Aorta (tissue), 5 donors: ENCODE measurements around the gene ATG2B. TPM values are rescaled to one million over a fixed set of nuclear protein-coding genes. Genes with fewer than 3 reads are reported as not detected.
A peak's percentile ranks its signal among the peaks of the same experiment; 100 is the strongest.

ENCODE experiments used
- ATAC-seq: fragments of 200-7000 bp; cut with Tn5 transposase; one replicate; pipeline ENCODE4 v1.9.1; 2022; ENCODE audit warnings: moderate library complexity; ENCODE audit not compliant: low FRiP score
- DNase-seq, 2 donors: peaks; one replicate each; pipeline ENCODE4 v3.0.0-alpha.2; 2020
- H3K27ac ChIP-seq, 2 donors: one replicate each; pipeline ENCODE4 v1.5.1; 2013; ENCODE audit warnings: low read length in 2 of 2, mild to moderate bottlenecking in 2 of 2, moderate library complexity in 2 of 2, control low read depth in 1 of 2, inconsistent platforms in 1 of 2, low read depth in 1 of 2
- H3K27me3 ChIP-seq, 2 donors: one replicate each; pipeline ENCODE4 v1.6.1; 2013; ENCODE audit warnings: control low read depth in 1 of 2, low read length in 1 of 2, mild to moderate bottlenecking in 1 of 2, moderate library complexity in 1 of 2; ENCODE audit not compliant: insufficient read depth in 2 of 2, control insufficient read depth in 1 of 2
- H3K36me3 ChIP-seq, 2 donors: one replicate each; pipeline ENCODE4 v1.6.1; 2013; ENCODE audit warnings: control low read depth in 1 of 2, low read length in 1 of 2, mild to moderate bottlenecking in 1 of 2; ENCODE audit not compliant: insufficient read depth in 2 of 2, control insufficient read depth in 1 of 2
- H3K4me1 ChIP-seq, 2 donors: one replicate each; pipeline ENCODE4 v1.6.1; 2013; ENCODE audit warnings: low read length in 2 of 2, control low read depth in 1 of 2, mild to moderate bottlenecking in 1 of 2, moderate library complexity in 1 of 2; ENCODE audit not compliant: insufficient read depth in 2 of 2, control insufficient read depth in 1 of 2
- H3K4me3 ChIP-seq, 2 donors: one replicate each; pipeline ENCODE4 v1.5.1; 2013; ENCODE audit warnings: low read length in 2 of 2, control low read depth in 1 of 2, mild to moderate bottlenecking in 1 of 2
- H3K9me3 ChIP-seq: one replicate; pipeline ENCODE4 v1.6.1; 2013; ENCODE audit warnings: mild to moderate bottlenecking, low read length; ENCODE audit not compliant: control insufficient read depth
- WGBS, 2 donors: extraction: QIAGEN DNeasy Blood & Tissue Kit; methylation state at CpG; one replicate each; pipeline ENCODE4 v1.1.7; 2013; 5-methylcytosine and 5-hydroxymethylcytosine counted together
- intact Hi-C, 2 donors: fragments of 100-400 bp; cut with DNase I; formaldehyde crosslinking; loops; one replicate each; pipeline versions ENCODE4 v1.14.2 to v1.15.0; 2022
- polyA plus RNA-seq, 2 donors: library from polyadenylated mRNA; stranded (reverse); fragments of 200-250 nt; gene quantifications; one replicate each; pipeline ENCODE4 v1.2.3, GENCODE V29; 2013
- total RNA-seq, 2 donors: library from RNA; stranded (reverse); fragmentation: NEBNext Ultra II Directional; extraction: Animal tissue kit (Norgen Biotek cat#: 25700); gene quantifications; one replicate each; pipeline ENCODE4 v1.2.1, GENCODE V29; 2021
- donor health status: healthy with polysubstance abuse.
- donor health status: Bipolar disorder and iron deficiency.
- donor health status: DM: no; HTN: no; CAD: no.
- donor health status: DM: no; HTN: no; CAD: no.
- donor health status: DM: yes; HTN: yes; CAD: no.

Gene ATG2B
- total and polyA plus RNA-seq, 4 donors, result 1.5 to 36.7 (median 14.4) TPM

DNA sequence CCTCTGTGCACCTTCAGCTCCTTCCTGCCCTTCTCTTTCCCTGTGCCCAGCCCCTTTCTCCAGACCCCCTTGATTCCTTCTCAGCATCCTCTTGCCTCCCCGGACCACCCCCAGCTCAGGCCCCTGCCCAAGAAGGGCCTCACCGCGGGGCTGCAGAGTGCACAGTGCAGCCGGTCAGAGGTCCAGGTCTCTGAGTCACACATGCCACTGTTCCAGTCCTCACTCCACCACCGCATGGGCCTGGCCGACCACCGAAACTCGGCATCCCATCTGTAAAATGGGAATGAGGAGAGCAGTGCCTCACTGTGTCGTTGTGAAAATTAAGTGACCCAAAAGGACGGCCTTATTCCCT lies 93.8 kb downstream of the ATG2B start:
- Histone ChIP-seq H3K27ac (no peak overlapping the region), H3K9me3 (peaks cover 4% of the 10 kb centered on the region), H3K4me3 (no peak overlapping the region), H3K4me1 (no peaks in the 10 kb centered on the region), H3K36me3 (no peaks in the 10 kb centered on the region), H3K27me3 (no peaks in the 10 kb centered on the region)
- 84 to 89% methylated on average over 10 of the region's 10 CpGs for WGBS, 2 donors
- ATAC-seq (peak; percentile 17), DNase-seq (no peak)
- intact Hi-C loops, result no loop called here

- H3K4me1 ChIP-seq, result no peaks in the 10 kb centered on the region
- H3K4me3 ChIP-seq, result no peak overlapping the region
- H3K36me3 ChIP-seq, result no peaks in the 10 kb centered on the region
- no peak overlapping the region for H3K27ac ChIP-seq
- intact Hi-C loops, result no loop called here
- ATAC-seq (peak; percentile 78), DNase-seq (peak; percentile 70 to 83)
- H3K9me3 ChIP-seq, result peaks cover 4% of the 10 kb centered on the region
- no peaks in the 10 kb centered on the region for H3K27me3 ChIP-seq
- 70 to 73% methylated on average over 22 of the region's 22 CpGs for WGBS, 2 donors
Observed at GRCh38 chr14:96268431-96269358, 94.4 kb downstream of the ATG2B start.

- Histone ChIP-seq H3K4me3 (no peak overlapping the region), H3K27ac (no peak overlapping the region), H3K36me3 (no peaks in the 10 kb centered on the region), H3K27me3 (no peaks in the 10 kb centered on the region), H3K9me3 (peaks cover 4% of the 10 kb centered on the region), H3K4me1 (no peaks in the 10 kb centered on the region)
- intact Hi-C loops, result no loop called here
- no peak for DNase-seq
- no peak for ATAC-seq
- WGBS, 2 donors, result 92 to 93% methylated on average over 5 of the region's 5 CpGs
Observed at GRCh38 chr14:96267916-96268315, 95.2 kb downstream of the ATG2B start.

DNA sequence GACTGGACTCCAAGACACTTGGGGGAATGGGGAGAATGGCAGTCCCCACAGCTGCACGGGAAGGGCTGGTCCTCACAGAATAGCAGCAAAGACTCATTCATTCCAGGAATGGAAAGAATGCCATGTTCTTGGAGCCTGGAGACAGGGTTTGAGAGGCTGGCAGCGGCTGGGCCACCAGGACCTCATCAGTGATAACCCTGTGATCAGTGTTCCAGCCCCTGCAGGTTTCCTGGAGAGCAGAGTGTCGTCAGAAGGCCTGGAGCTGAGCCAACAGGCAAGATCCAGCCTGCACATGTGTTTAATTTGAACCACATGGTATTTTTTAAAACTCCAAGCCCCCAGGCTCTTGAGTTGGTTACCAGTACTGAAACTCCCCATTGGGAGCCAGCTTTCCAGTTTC lies 95.8 kb downstream of the ATG2B start:
- WGBS, 2 donors, result 11% methylated on average over 3 of the region's 3 CpGs
- H3K36me3 ChIP-seq, result no peaks in the 10 kb centered on the region
- intact Hi-C loops, result no loop called here
- no peaks in the 10 kb centered on the region for H3K4me1 ChIP-seq
- H3K4me3 ChIP-seq, result no peak overlapping the region
- peaks cover 4% of the 10 kb centered on the region for H3K9me3 ChIP-seq
- no peak overlapping the region for H3K27ac ChIP-seq
- DNase-seq (no peak), ATAC-seq (no peak)
- no peaks in the 10 kb centered on the region for H3K27me3 ChIP-seq

DNA sequence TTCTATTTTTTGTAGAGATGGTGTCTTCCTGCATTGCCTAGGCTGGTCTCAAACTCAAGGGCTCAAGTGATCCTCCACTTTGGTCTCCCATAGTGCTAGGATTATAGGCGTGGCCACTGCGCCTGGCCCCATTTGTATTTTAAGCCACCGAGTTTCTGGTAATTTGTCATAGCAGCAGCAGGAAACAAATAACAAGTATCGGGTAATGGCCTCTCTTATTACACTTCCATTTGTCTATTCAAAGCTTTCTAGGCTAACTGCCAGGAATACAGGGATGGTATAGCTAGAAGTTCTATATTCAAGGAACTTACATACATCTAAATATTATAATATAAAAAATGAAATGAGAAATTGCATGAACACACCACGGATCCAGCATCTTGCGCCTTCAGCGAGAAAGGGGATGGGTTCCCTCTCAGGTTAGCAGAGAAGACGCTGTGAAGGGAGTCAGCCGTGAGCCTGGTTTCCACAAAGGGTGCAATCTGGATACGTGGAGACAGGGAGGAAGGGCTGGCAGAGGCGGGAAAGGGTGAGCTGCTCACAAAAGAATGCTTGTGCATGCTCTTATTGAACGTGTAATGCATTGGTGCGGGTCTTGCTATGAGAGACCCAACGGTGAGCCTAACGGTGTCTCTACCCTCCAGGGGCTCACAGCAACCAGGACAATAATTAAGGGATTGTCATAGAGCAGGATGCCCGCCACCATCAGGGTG lies 97.6 kb downstream of the ATG2B start:
- no peak for DNase-seq
- no peaks in the 10 kb centered on the region for H3K27me3 ChIP-seq
- intact Hi-C loops, result no loop called here
- no peaks in the 10 kb centered on the region for H3K4me1 ChIP-seq
- H3K9me3 ChIP-seq, result no peaks in the 10 kb centered on the region
- no peaks in the 10 kb centered on the region for H3K36me3 ChIP-seq
- WGBS, 2 donors, result 57 to 63% methylated on average over 16 of the region's 16 CpGs
- no peak for ATAC-seq
- no peak overlapping the region for H3K4me3 ChIP-seq
- no peak overlapping the region for H3K27ac ChIP-seq

DNA sequence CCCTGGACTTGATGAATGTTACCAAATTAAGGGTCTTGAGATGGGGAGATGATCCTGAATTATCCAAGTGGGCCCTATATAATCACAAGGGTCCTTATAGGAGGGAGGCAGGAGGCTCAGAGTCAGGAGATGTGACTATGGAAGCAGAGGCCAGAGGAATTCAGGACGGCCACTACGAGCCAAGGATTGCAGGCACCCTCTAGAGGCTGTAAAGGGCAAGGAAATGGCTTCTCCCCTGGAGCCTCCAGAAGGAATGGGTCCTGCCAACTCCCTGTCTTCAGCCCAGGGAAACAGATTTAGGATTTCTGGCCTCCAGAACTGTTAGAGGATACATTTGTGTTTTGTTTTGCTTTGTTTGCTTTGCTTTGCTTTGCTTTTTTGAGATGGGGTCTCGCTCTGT lies 98.3 kb downstream of the ATG2B start:
- intact Hi-C loops, result no loop called here
- H3K9me3 ChIP-seq, result no peaks in the 10 kb centered on the region
- DNase-seq (no peak), ATAC-seq (no peak)
- 55 to 59% methylated on average over 3 of the region's 3 CpGs for WGBS, 2 donors
- H3K36me3 ChIP-seq, result no peaks in the 10 kb centered on the region
- no peaks in the 10 kb centered on the region for H3K4me1 ChIP-seq
- no peak overlapping the region for H3K4me3 ChIP-seq
- no peaks in the 10 kb centered on the region for H3K27me3 ChIP-seq
- no peak overlapping the region for H3K27ac ChIP-seq

- 91 to 95% methylated on average over 14 of the region's 14 CpGs for WGBS, 2 donors
- H3K36me3 ChIP-seq, result no peaks in the 10 kb centered on the region
- intact Hi-C loops, result no loop called here
- no peaks in the 10 kb centered on the region for H3K9me3 ChIP-seq
- H3K4me1 ChIP-seq, result no peaks in the 10 kb centered on the region
- no peak for ATAC-seq
- no peak overlapping the region for H3K27ac ChIP-seq
- no peak for DNase-seq
- H3K4me3 ChIP-seq, result no peak overlapping the region
- no peaks in the 10 kb centered on the region for H3K27me3 ChIP-seq
Observed at GRCh38 chr14:96264200-96264553, 99.0 kb downstream of the ATG2B start.

GRCh38 chr14:96263347-96264199 lies 99.6 kb downstream of the ATG2B start:
- intact Hi-C loops, result no loop called here
- DNase-seq (no peak), ATAC-seq (no peak)
- Histone ChIP-seq H3K4me3 (no peak overlapping the region), H3K9me3 (no peaks in the 10 kb centered on the region), H3K4me1 (no peaks in the 10 kb centered on the region), H3K36me3 (no peaks in the 10 kb centered on the region), H3K27me3 (no peaks in the 10 kb centered on the region), H3K27ac (no peak overlapping the region)
- whole genome bisulfite sequencing, 2 donors, result 82 to 87% methylated on average over 20 of the region's 20 CpGs
